A549 (cell line): ENCODE data around the gene NSUN6. TPM values are rescaled to one million over a fixed set of nuclear protein-coding genes. Genes with fewer than 3 reads are reported as not detected.
"Not testable (repeated sequence)": the region's sequence is repeated elsewhere in the genome, so short reads cannot be mapped to it uniquely, and the experiment has no call there.

Source experiments
- ATAC-seq, 2 experiments: fragments of 200-7000 bp in 1 of 2; fragments of >200 bp in 1 of 2; cut with Nextera tagmentation in 1 of 2; cut with Tn5 transposase in 1 of 2; 3 replicates each; pipeline versions ENCODE4 v1.8.0 to v1.9.1; 2018 to 2020; ENCODE audit warnings: mild to moderate bottlenecking in 1 of 2, moderate library complexity in 1 of 2
- CTCF ChIA-PET: fragments of 300-600 bp; sonication (Branson Sonifier 250); formaldehyde crosslinking; extraction: SDS; loops from one replicate; lab custom pipeline; 2021; ENCODE audit warnings: antibody characterized with exemption, inconsistent platforms; lab: Yijun Ruan, JAX
- POLR2A ChIA-PET: fragments of 350-600 bp; formaldehyde crosslinking; extraction: SDS; loops from one replicate; lab custom pipeline; 2021; ENCODE audit warnings: antibody characterized with exemption, inconsistent platforms; lab: Yijun Ruan, JAX
- DNase-seq, 2 experiments: peaks; one replicate each; pipeline versions ENCODE4 v3.0.0 to v3.0.0-alpha.2; 2011 to 2016; ENCODE audit warnings: low read depth in 1 of 2, low spot score in 1 of 2
- FAIRE-seq: peaks from 2 replicates; lab custom pipeline; 2011; peaks lifted over from hg19 to GRCh38; lab: Jason Lieb, UNC
- H3K27ac ChIP-seq, 2 experiments: fragments of >200 bp; sonication (Bioruptor Twin); formaldehyde crosslinking; 3 replicates each; pipeline ENCODE4 v1.5.1; 2016 to 2017
- H3K4me1 ChIP-seq: fragments of >200 bp; sonication (Bioruptor Twin); formaldehyde crosslinking; 3 replicates; pipeline ENCODE4 v1.6.1; 2016
- H3K4me2 ChIP-seq: fragments of >200 bp; sonication (Bioruptor Twin); formaldehyde crosslinking; 3 replicates; pipeline ENCODE4 v1.6.1; 2016
- H3K4me3 ChIP-seq: fragments of >200 bp; sonication (Bioruptor Twin); formaldehyde crosslinking; 3 replicates; pipeline ENCODE4 v1.5.1; 2016
- H3K9me3 ChIP-seq: fragments of >200 bp; sonication (Bioruptor Twin); formaldehyde crosslinking; 3 replicates; pipeline ENCODE4 v1.6.1; 2016
- ATOH8 ChIP-seq: fragments of 250-450 bp; sonication (Bioruptor Pico); IDR thresholded peaks from 2 replicates; pipeline ENCODE4 v1.5.0; 2020; ENCODE audit warnings: low read depth, mild to moderate bottlenecking, moderate library complexity
- BCL3 ChIP-seq: fragments of >200 bp; sonication (Bioruptor Twin); formaldehyde crosslinking; IDR thresholded peaks from 3 replicates; pipeline ENCODE4 v1.6.1; 2016
- BHLHE40 ChIP-seq: IDR thresholded peaks from 2 replicates; pipeline ENCODE4 v1.6.1; 2012; ENCODE audit warnings: low read depth, low read length, inconsistent platforms
- E2F6 ChIP-seq: IDR thresholded peaks from 2 replicates; pipeline ENCODE4 v1.6.1; 2012; ENCODE audit warnings: low read depth, borderline replicate concordance
- EP300 ChIP-seq, 2 experiments: fragments of >200 bp; sonication (Bioruptor Twin); formaldehyde crosslinking; IDR thresholded peaks; 2 replicates in 1 of 2; 3 replicates in 1 of 2; pipeline ENCODE4 v1.6.1; 2016 to 2017
- FOSL2 ChIP-seq, 2 experiments: fragments of 450-650 bp in 1 of 2; fragments of >200 bp in 1 of 2; sonication (Bioruptor Twin) in 1 of 2; formaldehyde crosslinking; IDR thresholded peaks; 2 replicates each; pipeline versions ENCODE4 v1.5.0 to v1.6.1; 2016 to 2020; ENCODE audit warnings: mild to moderate bottlenecking in 1 of 2, moderate library complexity in 1 of 2
- HOXA7 ChIP-seq: fragments of 250-450 bp; sonication (Bioruptor Pico); IDR thresholded peaks from 2 replicates; pipeline ENCODE4 v1.5.0; 2020; ENCODE audit warnings: mild to moderate bottlenecking, moderate library complexity
- HOXB13 ChIP-seq: fragments of 250-450 bp; sonication (Bioruptor Pico); IDR thresholded peaks from 2 replicates; pipeline ENCODE4 v1.5.0; 2020; ENCODE audit warnings: low read depth, mild to moderate bottlenecking, moderate library complexity
- MAZ ChIP-seq: fragments of 150-350 bp; IDR thresholded peaks from 2 replicates; pipeline ENCODE4 v1.6.1; 2014; ENCODE audit warnings: antibody characterized with exemption, low read depth, low read length, borderline replicate concordance
- POLR2A ChIP-seq: IDR thresholded peaks from 2 replicates; pipeline ENCODE4 v1.6.1; 2012; ENCODE audit warnings: mild to moderate bottlenecking, low read length
- RAD21 ChIP-seq, 2 experiments: fragments of >200 bp in 1 of 2; sonication (Bioruptor Twin) in 1 of 2; formaldehyde crosslinking in 1 of 2; IDR thresholded peaks in 1 of 2; conservative IDR thresholded peaks in 1 of 2; 2 replicates in 1 of 2; 3 replicates in 1 of 2; pipeline ENCODE4 v1.6.1; 2012 to 2018; ENCODE audit warnings: inconsistent platforms in 1 of 2
- RNF2 ChIP-seq: fragments of 200-600 bp; sonication (generic); IDR thresholded peaks from 2 replicates; pipeline ENCODE4 v1.6.1; 2016; ENCODE audit warnings: low read depth, mild to moderate bottlenecking, antibody characterized with exemption, moderate library complexity, borderline replicate concordance
- USF2 ChIP-seq: fragments of 450-650 bp; IDR thresholded peaks from 2 replicates; pipeline ENCODE4 v1.6.1; 2014; ENCODE audit warnings: antibody characterized with exemption
- ZFP36 ChIP-seq: fragments of 450-650 bp; IDR thresholded peaks from 2 replicates; pipeline ENCODE4 v1.6.1; 2014; ENCODE audit warnings: borderline replicate concordance; ENCODE audit not compliant: partially characterized antibody
- WGBS: methylation state at CpG from one replicate; pipeline ENCODE4 v1.1.6; 2017; ENCODE audit errors: missing lambda C conversion rate; 5-methylcytosine and 5-hydroxymethylcytosine counted together
- polyA plus RNA-seq, 4 experiments: library from polyadenylated mRNA; depleted of rRNA in 3 of 4; stranded (reverse); fragments of >200 nt; fragmentation: RNase III in 1 of 4; extraction: RNeasy Plus Mini Kit Qiagen cat#74134 plus additional on column Dnase treatment in 1 of 4; gene quantifications; 2 replicates in 3 of 4; 3 replicates in 1 of 4; pipeline ENCODE4 v1.2.3, GENCODE V29; 2011 to 2017

The NSUN6 gene
- polyA plus RNA-seq, 2 of the 4 experiments (the other 2 are of a cell fraction), result 6.5 to 14.7 TPM

GRCh38 chr10:18647945-18648344 lies 3.4 kb downstream of the NSUN6 start:
- no peak for TF ChIP-seq FOSL2 (IDR thresholded peaks at IDR 0.05)
- TF ChIP-seq FOSL2 (CRISPR knock-in tag; IDR thresholded peaks at IDR 0.05), result no peak
- TF ChIP-seq BCL3, result no peak
- TF ChIP-seq EP300 (IDR thresholded peaks at IDR 0.05), result no peak
- no peak for TF ChIP-seq USF2
- TF ChIP-seq HOXB13 (CRISPR knock-in tag), result no peak
- TF ChIP-seq RNF2, result no peak
- no peak for TF ChIP-seq E2F6
- TF ChIP-seq BHLHE40, result no peak
- ATAC-seq (no peak), FAIRE-seq (no peak), DNase-seq (no peak)
- ChIA-PET POLR2A (interaction anchor here (0.6 kb wide), 1 partner anchor 11 kb away, joined by 3 read pairs; the partner anchor contains the start of gene ARL5B), CTCF (interaction anchor here (1.8 kb wide), 1 partner anchor 11 kb away, joined by 4 read pairs; no protein-coding TSS in a partner anchor)
- no peak overlapping the region for H3K4me2 ChIP-seq
- H3K4me3 ChIP-seq, result no peak overlapping the region
- peaks cover 13% of the 10 kb centered on the region; the same call in 2 of the 3 replicates for H3K4me1 ChIP-seq
- H3K27ac ChIP-seq, result no peak overlapping the region
- 88% methylated on average over 3 of the region's 3 CpGs for WGBS
- no peaks in the 10 kb centered on the region for H3K9me3 ChIP-seq

- POLR2A ChIA-PET, result no interaction called here
- Histone ChIP-seq H3K4me2 (no peak overlapping the region), H3K27ac (no peak overlapping the region), H3K4me1 (peaks cover 12% of the 10 kb centered on the region; the same call in 2 of the 3 replicates), H3K9me3 (no peaks in the 10 kb centered on the region), H3K4me3 (no peak overlapping the region)
- TF ChIP-seq ZFP36, result no peak
- no peak for TF ChIP-seq RAD21 (conservative IDR thresholded peaks at IDR 0.05 in 1 of 2, IDR thresholded peaks at IDR 0.05 in 1 of 2)
- TF ChIP-seq POLR2A, result no peak
- no peak for TF ChIP-seq HOXA7 (CRISPR knock-in tag)
- TF ChIP-seq MAZ, result no peak
- no peak for TF ChIP-seq BCL3
- no peak for TF ChIP-seq ATOH8 (CRISPR knock-in tag)
- ATAC-seq (no peak), DNase-seq (no peak), FAIRE-seq (no peak)
- 93% methylated on average over 2 of the region's 2 CpGs for WGBS
- CTCF ChIA-PET, result no interaction called here
Observed at GRCh38 chr10:18647151-18647550, 4.2 kb downstream of the NSUN6 start.

GRCh38 chr10:18639719-18640118 lies 11.7 kb downstream of the NSUN6 start:
- 88% methylated on average over 2 of the region's 2 CpGs for WGBS
- POLR2A ChIA-PET, H3K27ac ChIP-seq, ATAC-seq, DNase-seq, H3K4me3 ChIP-seq, H3K4me2 ChIP-seq, H3K9me3 ChIP-seq: not testable (repeated sequence)
- CTCF ChIA-PET, result interaction anchor here (0.6 kb wide), 1 partner anchor 190 kb away, joined by 3 read pairs; no protein-coding TSS in a partner anchor
- peak; percentile 23 for FAIRE-seq
- H3K4me1 ChIP-seq, result peaks cover 11% of the 10 kb centered on the region; the same call in 1 of the 3 replicates

- H3K4me3 ChIP-seq, POLR2A ChIA-PET, H3K27ac ChIP-seq, H3K9me3 ChIP-seq, FAIRE-seq, DNase-seq, ATAC-seq: not testable (repeated sequence)
- 0 out of 3 replicates have a peak overlapping the region, but pooled peaks have one; percentile 1 for H3K4me2 ChIP-seq
- peaks cover 11% of the 10 kb centered on the region; the same call in 1 of the 3 replicates for H3K4me1 ChIP-seq
- CTCF ChIA-PET, result interaction anchor here (1.1 kb wide), 1 partner anchor 12 kb away, joined by 4 read pairs; no protein-coding TSS in a partner anchor
- WGBS, result 44% methylated on average over 1 of the region's 1 CpG
Observed at GRCh38 chr10:18637400-18637799, 14.0 kb downstream of the NSUN6 start.
